ENCODE data around the gene EFR3B.
"Not testable (repeated sequence)": the region's sequence is repeated elsewhere in the genome, so short reads cannot be mapped to it uniquely, and the experiment has no call there.

EFR3B gene

GRCh38 chr2:25073025-25073424, 31.1 kb downstream of the EFR3B start:
- DNase-seq (ENCODE audit: low read depth) = no peak

DNA sequence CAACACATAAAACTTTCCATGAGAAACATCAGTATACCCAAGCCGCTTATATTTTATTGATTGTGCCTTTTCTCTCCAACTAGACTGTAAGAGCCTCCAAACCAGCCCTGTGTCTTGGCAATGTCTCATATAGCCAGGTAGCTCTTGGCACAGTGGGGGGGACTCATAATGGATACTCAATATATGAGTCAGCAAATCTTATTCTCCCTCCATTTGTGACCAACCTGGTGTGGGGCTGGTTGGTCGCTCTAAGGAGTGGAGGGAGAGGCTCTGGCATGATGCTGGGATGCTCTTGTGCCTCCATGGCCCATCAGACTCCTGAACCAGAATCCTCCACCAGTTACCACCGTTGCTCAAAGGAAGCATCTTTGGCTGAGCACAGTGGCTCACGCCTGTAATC, 32.0 kb downstream of the EFR3B start:
- no peak for DNase-seq (ENCODE audit: low read depth)

DNA sequence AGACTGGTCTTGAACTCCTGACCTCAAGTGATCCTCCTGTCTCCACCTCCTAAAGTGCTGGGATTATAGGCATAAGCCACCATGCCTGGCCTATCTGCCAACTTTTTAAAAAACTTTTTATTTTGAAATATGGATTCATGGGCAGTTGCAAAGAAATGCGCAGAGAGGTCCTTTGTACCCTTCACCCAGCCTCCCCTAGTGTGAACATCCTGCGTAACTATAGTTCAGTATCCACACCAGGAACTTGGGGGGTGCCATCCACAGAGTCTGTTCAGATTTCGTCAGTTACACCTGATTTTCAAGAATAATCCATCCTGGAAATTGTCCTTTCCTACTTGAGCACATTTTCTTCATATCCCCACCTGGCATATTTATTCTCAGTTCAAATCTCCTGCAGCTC, 33.0 kb downstream of the EFR3B start:
- DNase-seq (ENCODE audit: low read depth) = no peak

- DNase-seq (ENCODE audit: low read depth) = no peak
Observed at GRCh38 chr2:25076749-25077148, 34.9 kb downstream of the EFR3B start.

- DNase-seq (ENCODE audit: low read depth) = no peak
Observed at GRCh38 chr2:25077789-25078169, 35.9 kb downstream of the EFR3B start.

GRCh38 chr2:25078170-25079049, 36.5 kb downstream of the EFR3B start:
- DNase-seq (ENCODE audit: low read depth) = peak; percentile 64

DNA sequence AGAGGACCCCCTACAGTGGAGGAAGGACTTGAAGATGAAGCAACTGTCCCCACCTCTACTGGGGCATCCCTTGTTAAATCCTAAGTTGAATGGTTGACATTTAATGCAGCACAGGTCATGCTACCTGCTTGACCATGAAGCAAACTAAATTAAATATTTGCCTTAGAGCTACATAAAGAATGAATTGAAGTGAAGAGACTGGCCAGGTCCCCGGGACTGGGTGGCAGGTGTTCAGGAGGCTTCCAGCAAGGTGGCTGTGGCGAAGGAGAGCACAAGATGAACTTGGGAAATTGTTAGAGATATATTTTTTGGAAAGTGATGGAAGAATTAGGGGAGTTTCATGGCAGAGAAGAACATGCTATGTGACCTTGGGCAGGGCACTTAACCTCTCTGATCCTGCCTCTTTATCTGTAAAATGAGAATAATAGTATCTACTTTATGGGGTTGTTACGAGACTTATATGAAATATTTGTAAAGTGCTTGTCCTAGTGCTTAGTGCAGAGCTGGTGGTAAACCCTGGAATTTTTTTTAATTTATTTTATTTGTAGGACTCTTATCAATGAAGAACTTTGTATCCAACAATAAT, 37.3 kb downstream of the EFR3B start:
- DNase-seq (ENCODE audit: low read depth) = no peak

DNA sequence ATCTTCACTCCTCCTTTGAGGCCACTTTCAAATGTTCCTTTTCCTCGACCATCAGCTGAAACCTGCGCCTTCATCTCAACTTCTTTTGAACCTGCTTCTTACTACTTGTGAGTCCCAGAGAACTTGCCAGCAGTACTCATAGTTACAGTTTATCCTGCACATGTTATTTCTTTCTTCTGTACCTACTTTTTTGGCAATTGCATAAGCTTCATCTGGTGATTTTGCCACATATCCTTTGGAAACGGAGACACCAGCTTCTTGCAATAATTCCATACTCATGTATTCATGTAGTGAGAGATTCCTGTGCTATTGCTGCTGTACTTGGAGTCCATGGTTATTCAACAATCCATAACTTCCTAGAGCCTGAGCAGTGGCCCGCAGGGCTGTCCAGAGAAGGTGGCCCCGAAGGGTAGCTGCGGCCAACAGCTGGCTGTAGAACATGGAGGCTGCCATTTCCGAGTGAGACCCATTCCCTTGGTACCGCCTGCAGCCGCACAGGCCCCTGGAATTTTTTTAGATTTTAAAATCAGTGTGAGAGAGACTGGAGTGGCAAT, 39.4 kb downstream of the EFR3B start:
- no peak for DNase-seq (ENCODE audit: low read depth)

DNA sequence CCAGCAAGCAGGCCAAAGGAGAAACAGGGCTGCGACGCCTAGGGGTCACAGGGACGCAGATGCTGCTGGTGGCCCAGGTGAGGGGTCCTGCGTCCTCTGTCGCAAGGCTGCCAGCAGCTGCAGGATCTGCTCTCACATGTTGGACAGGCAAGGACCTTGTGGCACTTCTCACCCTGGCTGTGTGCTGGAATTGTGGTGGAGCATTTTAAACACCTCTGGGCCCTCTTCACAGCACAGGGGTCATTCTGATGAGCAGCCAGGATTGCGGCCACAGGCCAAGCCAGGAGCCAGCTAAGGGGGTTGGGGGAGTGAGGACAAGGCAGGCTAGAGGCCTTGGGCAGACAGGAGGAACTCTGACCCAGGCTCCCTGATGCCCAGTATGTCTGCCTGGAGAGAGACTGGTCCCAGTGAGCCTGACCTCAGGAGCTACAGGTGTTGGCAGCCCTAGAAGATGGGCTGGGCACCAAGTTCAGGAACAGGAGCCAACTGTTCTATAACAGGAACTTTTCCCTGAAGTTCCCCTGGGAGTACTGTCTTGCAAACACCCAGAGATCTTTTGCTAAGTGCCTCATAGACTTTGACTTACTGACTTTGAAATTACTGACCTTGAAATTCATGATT, 40.2 kb downstream of the EFR3B start:
- DNase-seq (ENCODE audit: low read depth) = no peak

DNA sequence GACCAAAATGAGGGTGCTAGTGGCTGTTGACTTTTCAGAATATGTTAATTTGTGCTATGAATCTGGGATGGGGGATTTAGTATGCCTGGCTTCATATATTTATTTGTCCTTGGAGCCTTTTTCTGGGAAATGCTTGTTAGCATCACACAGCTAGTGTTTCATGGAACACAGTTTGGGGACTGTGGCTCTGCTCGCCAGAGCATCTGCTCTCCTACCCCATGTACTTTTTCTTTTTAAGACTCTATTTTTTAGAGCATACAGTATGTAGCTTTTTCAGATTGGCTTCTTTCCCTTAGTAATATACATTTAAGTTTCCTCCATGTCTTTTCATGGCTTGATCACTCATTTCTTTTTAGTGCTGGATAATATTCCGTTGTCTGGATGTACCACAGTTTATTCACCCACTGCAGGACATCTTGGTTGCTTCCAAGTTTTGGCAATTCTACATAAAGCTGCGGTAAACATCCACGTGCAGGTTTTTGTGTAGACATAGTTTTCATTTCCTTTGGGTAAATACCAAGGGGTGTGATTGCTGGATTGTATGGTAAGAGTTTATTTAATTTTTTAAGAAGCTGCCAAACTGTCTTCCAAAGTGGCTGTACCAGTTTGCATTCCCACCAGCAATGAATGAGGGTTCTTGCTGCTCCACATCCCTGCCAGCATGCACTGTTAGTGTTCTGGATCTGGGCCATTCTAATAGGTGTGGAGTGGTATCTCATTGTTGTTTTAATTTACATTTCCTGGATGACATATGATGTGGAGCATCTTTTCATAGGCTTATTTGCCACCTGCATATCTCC, 44.1 kb downstream of the EFR3B start:
- DNase-seq (ENCODE audit: low read depth) = no peak

DNA sequence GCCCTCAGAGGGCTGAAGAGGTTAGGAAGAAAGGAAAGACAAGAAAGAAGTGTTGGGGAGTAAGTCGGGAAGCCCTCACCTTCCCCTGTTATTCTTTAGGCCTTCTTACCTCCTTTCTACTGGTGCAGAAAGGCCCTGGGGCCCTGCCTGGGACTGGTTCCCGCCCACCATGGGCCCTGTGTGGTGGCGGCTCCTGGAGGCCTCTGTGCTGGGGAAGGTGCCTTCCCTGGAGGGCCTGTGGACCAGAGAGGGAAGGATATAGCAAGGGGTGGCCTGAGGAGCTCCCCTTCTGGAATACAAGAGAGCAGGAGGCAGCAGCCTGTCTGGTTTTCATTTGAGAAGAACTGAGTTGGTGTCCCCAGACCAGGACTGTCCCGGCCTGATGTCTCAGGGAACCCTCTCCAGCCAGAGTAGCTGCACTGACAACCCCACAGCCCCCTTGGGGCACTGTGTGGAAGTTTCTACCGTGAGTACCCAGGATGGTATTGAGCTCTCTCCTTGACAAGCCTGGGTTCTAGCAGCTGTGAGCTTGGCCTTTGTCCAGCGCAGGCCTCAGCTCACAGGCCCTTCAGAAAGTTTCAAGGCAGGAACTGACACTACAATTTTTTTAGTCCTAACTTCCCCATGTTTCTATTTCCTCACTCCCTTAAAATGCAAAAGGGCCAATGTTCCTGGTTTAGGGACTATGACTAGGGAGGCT, 47.1 kb downstream of the EFR3B start:
- no peak for DNase-seq (ENCODE audit: low read depth)

DNA sequence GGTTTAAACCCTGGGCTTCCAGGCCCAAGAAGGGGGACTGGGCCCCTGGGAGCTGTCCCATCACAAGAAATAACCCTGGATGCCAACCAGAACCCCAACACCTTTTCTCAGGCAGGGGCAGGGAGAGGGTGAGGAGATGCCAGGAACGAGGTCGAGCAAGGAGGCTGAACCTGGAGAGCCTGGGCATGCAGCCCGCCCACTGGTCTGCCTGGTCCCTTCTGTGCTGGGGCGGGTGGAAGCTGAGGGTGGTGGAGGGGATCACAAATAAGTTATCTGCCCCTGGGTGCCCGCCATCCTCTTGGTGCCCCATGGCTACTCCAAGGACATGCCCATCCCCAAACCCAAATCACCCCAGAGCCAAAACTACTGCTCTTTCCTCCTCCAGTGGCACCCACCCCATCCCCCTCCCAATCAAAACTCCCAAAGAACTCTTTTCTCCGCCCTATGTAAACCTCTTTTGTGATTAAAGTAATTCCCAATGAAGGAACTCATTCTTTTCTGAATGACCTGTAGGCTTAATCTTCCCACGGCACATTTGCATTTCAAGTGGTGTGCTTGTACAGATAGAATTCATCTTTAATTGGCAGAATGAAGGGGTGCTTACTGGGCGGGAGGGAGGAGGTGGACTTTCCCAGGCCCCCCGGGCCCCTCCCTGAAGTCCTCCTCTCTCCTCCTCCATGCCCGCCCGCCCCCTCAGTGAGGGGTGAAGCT, 47.9 kb downstream of the EFR3B start:
- no peak for DNase-seq (ENCODE audit: low read depth)

DNA sequence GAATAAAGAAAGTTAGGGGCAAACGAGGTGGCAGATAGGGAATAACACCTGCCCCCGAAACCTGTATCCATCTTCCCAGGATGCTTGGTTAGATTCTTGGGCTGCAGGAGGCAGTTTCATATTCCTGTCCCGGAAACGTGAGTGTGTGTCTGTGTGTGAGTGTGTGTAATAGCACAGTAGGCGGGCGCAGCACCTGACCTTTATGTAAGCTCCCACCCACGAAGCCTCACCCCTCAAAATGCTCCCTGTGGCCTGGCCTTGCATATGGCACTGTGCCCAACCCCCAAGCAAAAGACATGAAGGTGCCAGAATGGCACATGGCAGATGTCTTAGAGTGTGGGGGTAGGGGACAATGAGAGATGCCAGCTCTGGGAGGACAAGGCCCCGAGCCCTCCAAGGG, 48.9 kb downstream of the EFR3B start:
- DNase-seq (ENCODE audit: low read depth) = no peak

DNA sequence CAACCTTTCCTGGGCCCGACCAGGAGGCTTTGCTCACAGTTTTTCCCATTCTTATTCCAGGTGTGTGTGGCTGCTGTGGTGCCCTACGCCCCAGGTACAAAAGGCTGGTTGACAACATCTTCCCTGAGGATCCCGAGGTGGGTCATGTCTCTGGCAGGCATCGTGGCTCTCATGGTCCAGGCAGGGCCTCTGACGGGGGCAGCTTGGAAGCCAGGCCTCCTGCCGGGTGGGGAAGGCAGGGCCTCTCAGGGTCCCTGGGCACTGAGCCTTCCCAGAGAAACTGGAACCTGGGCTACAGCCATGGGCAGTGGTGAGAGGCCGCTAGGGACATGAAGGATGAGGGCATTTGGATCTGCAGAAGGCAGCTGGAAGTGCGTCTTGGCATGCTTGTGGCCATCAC, 49.4 kb downstream of the EFR3B start:
- no peak for DNase-seq (ENCODE audit: low read depth)

- DNase-seq (ENCODE audit: low read depth) = no peak
Observed at GRCh38 chr2:25098056-25098455, 56.2 kb downstream of the EFR3B start.

GRCh38 chr2:25098670-25099486, 57.0 kb downstream of the EFR3B start:
- DNase-seq (ENCODE audit: low read depth) = no peak

DNA sequence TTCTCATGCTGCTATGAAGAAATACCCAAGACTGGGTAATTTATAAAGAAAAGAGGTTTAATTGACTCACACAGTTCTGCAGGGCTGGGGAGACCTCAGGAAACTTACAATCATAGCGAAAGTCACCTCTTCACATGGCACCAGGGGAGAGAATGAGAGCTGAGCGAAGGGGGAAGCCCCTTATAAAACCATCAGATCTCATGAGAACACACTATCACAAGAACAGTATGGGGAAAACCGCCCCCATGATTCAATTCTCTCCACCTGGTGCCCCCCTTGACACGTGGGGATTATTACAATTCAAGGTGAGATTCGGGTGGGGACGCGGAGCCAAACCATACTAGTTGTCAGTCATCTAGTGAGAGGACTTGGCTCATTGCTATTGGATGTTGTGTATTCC, 60.5 kb downstream of the EFR3B start:
- DNase-seq (ENCODE audit: low read depth) = not testable (repeated sequence)

GRCh38 chr2:25103287-25103871, 61.5 kb downstream of the EFR3B start:
- peak; percentile 38 for DNase-seq (ENCODE audit: low read depth)

DNA sequence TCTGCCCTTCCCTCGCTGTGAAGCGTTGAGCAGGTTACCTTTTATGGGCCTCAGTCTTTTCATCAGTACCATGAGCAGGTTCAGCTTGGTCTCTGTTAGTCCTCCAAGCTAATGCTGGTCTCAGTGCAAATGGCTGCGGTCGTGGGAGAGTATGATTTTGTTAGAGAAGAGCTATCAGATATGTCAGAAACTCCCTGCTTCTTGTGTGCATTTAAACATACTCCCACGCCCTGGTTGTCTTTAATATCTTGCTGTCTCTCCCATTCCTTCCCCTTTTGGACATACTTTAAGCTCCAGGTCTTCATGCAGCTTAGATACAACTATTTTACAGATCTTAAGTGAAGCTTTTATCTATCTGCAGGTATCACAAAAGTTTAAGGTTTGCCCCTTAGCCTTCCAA, 62.9 kb downstream of the EFR3B start:
- no peak for DNase-seq (ENCODE audit: low read depth)

Measured in non-pigmented ciliary epithelial cell (primary cell).